ENCODE measurements around the gene SETDB2.

The SETDB2 gene

GRCh38 chr13:49533591-49534269, 89.7 kb downstream of the SETDB2 start:
- no peak for DNase-seq

GRCh38 chr13:49536144-49536873, 92.2 kb downstream of the SETDB2 start:
- no peak for DNase-seq

- no peak for DNase-seq
These were observed 94.3 kb downstream of the SETDB2 start for GRCh38 chr13:49538404-49538803.

GRCh38 chr13:49539313-49539712, 95.2 kb downstream of the SETDB2 start:
- no peak for DNase-seq

- no peak for DNase-seq
These were observed 95.7 kb downstream of the SETDB2 start for GRCh38 chr13:49539746-49540145.

- peak in 3 of 6 experiments; percentile 15 to 63 (median 42) for DNase-seq
These were observed 96.5 kb downstream of the SETDB2 start for GRCh38 chr13:49540552-49540951.

GRCh38 chr13:49543656-49544055, 99.6 kb downstream of the SETDB2 start:
- no peak for DNase-seq
